ENCODE measurements around the gene FDCSP. TPM values are rescaled to one million over a fixed set of nuclear protein-coding genes. Genes with fewer than 3 reads are reported as not detected.

Gene FDCSP
- total RNA-seq, 1 donor from 2014 or later, result not detected

- H3K9me3 Mint-ChIP-seq, result no peaks in the 10 kb centered on the region
- H3K9ac ChIP-seq, result no peak within 1 kb of the TSS
Measured at GRCh38 chr4:70195425-70195824, 30.5 kb upstream of the FDCSP start, which contains the start of gene ODAM. Gene ODAM, plus strand, starts transcription at chr4:70195725. Its CDS starts 819 bp downstream, at chr4:70196544.

GRCh38 chr4:70196857-70197256 is 29.1 kb upstream of the FDCSP start:
- no peak for DNase-seq (ENCODE audit: low spot score)
- Histone ChIP-seq H3K79me2 (ENCODE audit: low read depth) (no peaks in the 10 kb centered on the region), H3K4me2 (no peak overlapping the region), H3K36me3 (no peaks in the 10 kb centered on the region), H3K9ac (no peak overlapping the region), H4K20me1 (ENCODE audit: low read depth) (no peaks in the 10 kb centered on the region), H3K27ac (no peak overlapping the region), H3F3A (ENCODE audit: low read depth) (no peaks in the 10 kb centered on the region), H3K9me3 (ENCODE audit: low read depth) (no peaks in the 10 kb centered on the region), H3K4me3 (no peak overlapping the region), H2AFZ (replicated peaks) (no peak overlapping the region), H3K27me3 (no peaks in the 10 kb centered on the region), H3K4me1 (no peaks in the 10 kb centered on the region)
- no peak overlapping the region for H3K4me3 Mint-ChIP-seq
- H3K9me3 Mint-ChIP-seq, result no peaks in the 10 kb centered on the region
- H3K4me1 Mint-ChIP-seq, result peaks cover 3% of the 10 kb centered on the region
- H3K27ac Mint-ChIP-seq, result no peak overlapping the region
- no peaks in the 10 kb centered on the region for H3K36me3 Mint-ChIP-seq
- no peaks in the 10 kb centered on the region for H3K27me3 Mint-ChIP-seq (ENCODE audit: insufficient read depth, low read depth)
- TF ChIP-seq CTCF (IDR thresholded peaks at IDR 0.05) (no peak), EZH2phosphoT487 (IDR thresholded peaks at IDR 0.05) (no peak), EZH2 (IDR thresholded peaks at IDR 0.05) (no peak)

More at GRCh38 chr4:70195425-70195824, 30.5 kb upstream of the FDCSP start, which contains the start of gene ODAM:
- H3K27me3 ChIP-seq, result no peaks in the 10 kb centered on the region
- Mint-ChIP-seq H3K4me3 (no peak within 1 kb of the TSS), H3K27me3 (ENCODE audit: insufficient read depth, low read depth) (no peaks in the 10 kb centered on the region), H3K4me1 (peaks cover 3% of the 10 kb centered on the region), H3K36me3 (no peaks in the 10 kb centered on the region), H3K27ac (no peak within 1 kb of the TSS)
- DNase-seq (ENCODE audit: low spot score), result no peak
- H3K4me1 ChIP-seq, result no peaks in the 10 kb centered on the region
- no peaks in the 10 kb centered on the region for H3K79me2 ChIP-seq (ENCODE audit: low read depth)
- no peaks in the 10 kb centered on the region for H3K9me3 ChIP-seq (ENCODE audit: low read depth)
- no peak within 1 kb of the TSS for H3K4me2 ChIP-seq
- H4K20me1 ChIP-seq (ENCODE audit: low read depth), result no peaks in the 10 kb centered on the region
- H3K36me3 ChIP-seq, result no peaks in the 10 kb centered on the region
- H3F3A ChIP-seq (ENCODE audit: low read depth), result no peaks in the 10 kb centered on the region
- no peak within 1 kb of the TSS for H2AFZ ChIP-seq (replicated peaks)
- no peak within 1 kb of the TSS for H3K4me3 ChIP-seq
- H3K27ac ChIP-seq, result no peak within 1 kb of the TSS
- TF ChIP-seq CTCF (IDR thresholded peaks at IDR 0.05), result no peak
- TF ChIP-seq EZH2 (IDR thresholded peaks at IDR 0.05), result no peak
- no peak for TF ChIP-seq EZH2phosphoT487 (IDR thresholded peaks at IDR 0.05)

GRCh38 chr4:70197842-70198241 is 28.1 kb upstream of the FDCSP start:
- Histone ChIP-seq H3K4me3 (no peak overlapping the region), H3K4me2 (no peak overlapping the region), H2AFZ (replicated peaks) (peak overlapping the region; percentile 34), H3K79me2 (ENCODE audit: low read depth) (no peaks in the 10 kb centered on the region), H3K27me3 (no peaks in the 10 kb centered on the region), H3K9ac (no peak overlapping the region), H3K36me3 (no peaks in the 10 kb centered on the region), H3K27ac (no peak overlapping the region), H3K4me1 (no peaks in the 10 kb centered on the region), H3F3A (ENCODE audit: low read depth) (no peaks in the 10 kb centered on the region), H4K20me1 (ENCODE audit: low read depth) (no peaks in the 10 kb centered on the region), H3K9me3 (ENCODE audit: low read depth) (no peaks in the 10 kb centered on the region)
- no peaks in the 10 kb centered on the region for H3K27me3 Mint-ChIP-seq (ENCODE audit: insufficient read depth, low read depth)
- H3K36me3 Mint-ChIP-seq, result no peaks in the 10 kb centered on the region
- DNase-seq (ENCODE audit: low spot score), result peak; percentile 30
- no peak overlapping the region for H3K4me3 Mint-ChIP-seq
- no peaks in the 10 kb centered on the region for H3K9me3 Mint-ChIP-seq
- H3K27ac Mint-ChIP-seq, result no peak overlapping the region
- no peak for TF ChIP-seq EZH2phosphoT487 (IDR thresholded peaks at IDR 0.05)
- no peak for TF ChIP-seq EZH2 (IDR thresholded peaks at IDR 0.05)
- no peak for TF ChIP-seq CTCF (IDR thresholded peaks at IDR 0.05)
- H3K4me1 Mint-ChIP-seq, result peaks cover 3% of the 10 kb centered on the region

Data from neural progenitor cell (in vitro differentiated cells).